ENCODE measurements around the gene PDIA3.
A peak's percentile ranks its signal among the peaks of the same experiment; 100 is the strongest.
"Not testable (repeated sequence)": the region's sequence is repeated elsewhere in the genome, so short reads cannot be mapped to it uniquely, and the experiment has no call there.

The PDIA3 gene

GRCh38 chr15:43746245-43746902 is at the start of gene PDIA3:
PDIA3 (plus strand) TSS chr15:43746438; CDS start chr15:43746540, 102 bp downstream.
- peak; percentile 58 for DNase-seq (ENCODE audit: low read depth)

- DNase-seq (ENCODE audit: low read depth): no peak
These were observed 44.1 kb upstream of the PDIA3 start for GRCh38 chr15:43702174-43702573.

GRCh38 chr15:43702701-43703424 is 43.4 kb upstream of the PDIA3 start:
- DNase-seq (ENCODE audit: low read depth): no peak

- DNase-seq (ENCODE audit: low read depth): not testable (repeated sequence)
These were observed 35.7 kb upstream of the PDIA3 start for GRCh38 chr15:43710431-43711131.

GRCh38 chr15:43723151-43723550 is 23.1 kb upstream of the PDIA3 start:
- no peak for DNase-seq (ENCODE audit: low read depth)

GRCh38 chr15:43726306-43726705 is 19.9 kb upstream of the PDIA3 start:
- not testable (repeated sequence) for DNase-seq (ENCODE audit: low read depth)

- peak; percentile 5 for DNase-seq (ENCODE audit: low read depth)
These were observed 18.0 kb upstream of the PDIA3 start for GRCh38 chr15:43728053-43728725.

- DNase-seq (ENCODE audit: low read depth): no peak
These were observed 10.8 kb upstream of the PDIA3 start for GRCh38 chr15:43735416-43735815.

- DNase-seq (ENCODE audit: low read depth): peak; percentile 24
These were observed 668 bp downstream of the PDIA3 start for GRCh38 chr15:43746903-43747309.

GRCh38 chr15:43748376-43748775 is 2.1 kb downstream of the PDIA3 start:
- DNase-seq (ENCODE audit: low read depth): peak; percentile 9

- no peak for DNase-seq (ENCODE audit: low read depth)
These were observed 3.6 kb downstream of the PDIA3 start for GRCh38 chr15:43749690-43750345.

GRCh38 chr15:43751885-43752284 is 5.6 kb downstream of the PDIA3 start:
- DNase-seq (ENCODE audit: low read depth): no peak

- DNase-seq (ENCODE audit: low read depth): no peak
These were observed 16.6 kb downstream of the PDIA3 start for GRCh38 chr15:43762824-43763223.

- no peak for DNase-seq (ENCODE audit: low read depth)
These were observed 17.7 kb downstream of the PDIA3 start for GRCh38 chr15:43763819-43764446.

- no peak for DNase-seq (ENCODE audit: low read depth)
These were observed 23.5 kb downstream of the PDIA3 start for GRCh38 chr15:43769584-43770228.

- no peak for DNase-seq (ENCODE audit: low read depth)
These were observed 25.6 kb downstream of the PDIA3 start for GRCh38 chr15:43771816-43772215.

GRCh38 chr15:43772624-43773023 is 26.4 kb downstream of the PDIA3 start:
- DNase-seq (ENCODE audit: low read depth): no peak

GRCh38 chr15:43774062-43774461 is 27.8 kb downstream of the PDIA3 start:
- no peak for DNase-seq (ENCODE audit: low read depth)

- DNase-seq (ENCODE audit: low read depth): no peak
These were observed 29.2 kb downstream of the PDIA3 start for GRCh38 chr15:43775411-43775965.

GRCh38 chr15:43776101-43776717 is 30.0 kb downstream of the PDIA3 start:
- no peak for DNase-seq (ENCODE audit: low read depth)

Measured in HS-5 (cell line).